HG02938 (cell line): ENCODE measurements around the gene TGOLN2.
"Not testable (repeated sequence)": the region's sequence is repeated elsewhere in the genome, so short reads cannot be mapped to it uniquely, and the experiment has no call there.

ENCODE experiments used
- ATAC-seq: cut with Tn5 transposase; IDR thresholded peaks from one replicate; pipeline ENCODE4 v1.9.1; 2021; ENCODE audit warnings: mild to moderate bottlenecking, moderate library complexity; ENCODE audit not compliant: unreplicated experiment

TGOLN2 gene

DNA sequence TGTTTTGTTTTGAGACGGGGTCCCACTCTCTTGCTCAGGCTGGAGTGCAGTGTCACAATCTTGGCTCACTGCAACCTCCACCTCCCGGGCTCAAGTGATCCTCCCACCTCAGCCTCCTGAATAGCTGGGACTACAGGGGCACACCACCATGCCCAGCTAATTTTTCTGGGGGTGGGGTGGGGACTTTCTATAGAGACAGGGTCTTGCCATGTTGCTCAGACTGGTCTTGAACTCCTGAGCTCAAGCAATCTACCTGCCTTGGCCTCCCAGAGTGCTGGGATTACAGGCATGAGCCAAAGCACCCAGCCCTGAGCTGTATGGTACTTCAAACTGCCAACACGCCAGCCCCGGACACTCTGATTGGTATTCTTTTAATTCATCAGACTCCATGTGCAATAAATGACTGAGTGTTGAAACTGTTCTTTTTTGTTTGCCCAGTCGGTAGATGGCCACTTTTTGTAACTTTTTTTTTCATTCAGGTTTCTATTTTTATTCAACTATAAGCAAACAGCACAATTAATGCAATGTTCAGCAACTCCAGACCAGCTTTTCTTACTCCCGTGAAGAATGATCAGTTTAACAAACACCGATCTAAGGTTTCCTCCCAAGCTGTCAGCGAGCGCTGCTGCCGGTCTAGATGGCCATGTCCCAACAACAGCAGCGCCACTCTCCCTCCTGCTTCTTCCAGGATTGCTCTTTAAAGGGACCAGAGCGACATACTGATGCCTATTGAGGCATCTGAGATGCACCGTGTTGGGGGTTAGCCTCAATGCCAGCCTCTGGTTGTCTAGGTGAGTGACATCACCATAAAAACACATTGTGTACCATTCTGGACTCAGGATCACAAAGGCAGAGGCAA lies 12.5 kb upstream of the TGOLN2 start:
- no peak for ATAC-seq

DNA sequence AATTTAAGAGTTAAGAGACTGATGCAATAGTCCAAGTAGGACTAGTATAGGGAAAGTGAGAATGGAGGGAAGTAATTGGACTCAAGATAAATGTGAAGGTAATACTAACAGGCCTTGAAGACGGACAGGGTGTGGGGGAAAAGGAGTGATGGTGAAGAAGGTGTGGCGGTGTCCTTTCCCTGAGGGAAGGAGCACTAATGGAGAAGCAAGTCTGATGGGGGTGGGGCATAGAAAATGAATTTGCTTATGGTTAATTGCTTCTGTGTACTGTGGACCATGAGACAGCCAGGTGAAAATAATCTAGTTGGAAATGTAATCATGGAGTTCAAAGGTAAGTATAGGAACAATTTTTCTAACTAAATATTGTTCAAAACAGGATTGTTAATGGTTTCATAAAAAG lies 7.1 kb upstream of the TGOLN2 start:
- no peak for ATAC-seq

DNA sequence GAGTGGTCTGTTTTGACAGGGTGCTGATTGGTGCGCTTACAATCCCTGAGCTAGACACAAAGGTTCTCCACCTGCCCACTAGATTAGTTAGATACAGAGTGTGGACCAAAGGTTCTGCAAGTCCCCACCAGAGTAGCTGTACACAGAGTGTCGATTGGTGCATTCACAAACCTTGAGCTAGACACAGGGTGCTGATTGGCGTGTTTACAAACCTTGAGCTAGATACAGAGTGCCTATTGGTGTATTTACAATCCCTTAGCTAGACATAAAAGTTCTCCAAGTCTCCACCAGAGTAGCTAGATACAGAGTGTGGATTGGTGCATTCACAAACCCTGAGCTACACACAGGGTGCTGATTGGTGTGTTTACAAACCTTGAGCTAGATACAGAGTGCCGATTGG lies 6.1 kb upstream of the TGOLN2 start:
- not testable (repeated sequence) for ATAC-seq

DNA sequence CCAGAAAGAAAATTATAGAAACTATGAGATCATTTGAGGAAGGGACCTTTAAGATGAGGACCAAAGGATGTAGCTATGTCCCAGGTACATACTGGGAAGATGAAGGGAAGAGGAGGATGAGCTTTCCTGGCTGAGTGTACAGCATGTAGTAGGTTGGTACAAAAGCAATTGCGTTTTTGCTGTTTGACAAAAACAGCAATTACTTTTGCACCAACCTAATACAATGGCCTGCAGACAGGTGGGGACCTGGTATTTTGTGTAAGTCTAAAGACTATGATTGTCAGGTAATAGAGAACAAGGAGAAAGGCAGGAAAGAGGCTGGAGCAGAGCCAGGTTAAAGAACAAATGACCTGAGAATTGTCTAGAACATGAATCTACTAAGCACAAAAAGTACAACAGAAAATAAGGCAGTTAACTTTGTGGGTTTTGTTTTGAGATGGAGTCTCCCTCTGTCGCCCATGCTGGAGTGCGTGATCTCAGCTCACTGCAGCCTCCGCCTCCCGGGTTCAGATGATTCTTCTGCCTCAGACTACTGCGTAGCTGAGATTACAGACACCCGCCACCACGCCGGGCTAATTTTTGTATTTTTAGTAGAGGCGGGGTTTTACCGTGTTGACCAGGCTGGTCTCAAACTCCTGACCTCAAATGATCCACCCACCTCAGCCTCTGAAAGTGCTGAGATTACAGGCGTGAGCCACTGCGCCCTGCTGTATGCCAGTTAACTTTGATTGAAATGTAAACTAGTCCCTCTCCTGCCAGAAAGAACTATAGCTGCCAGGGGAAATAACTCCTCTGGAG lies 3.2 kb upstream of the TGOLN2 start:
- no peak for ATAC-seq

DNA sequence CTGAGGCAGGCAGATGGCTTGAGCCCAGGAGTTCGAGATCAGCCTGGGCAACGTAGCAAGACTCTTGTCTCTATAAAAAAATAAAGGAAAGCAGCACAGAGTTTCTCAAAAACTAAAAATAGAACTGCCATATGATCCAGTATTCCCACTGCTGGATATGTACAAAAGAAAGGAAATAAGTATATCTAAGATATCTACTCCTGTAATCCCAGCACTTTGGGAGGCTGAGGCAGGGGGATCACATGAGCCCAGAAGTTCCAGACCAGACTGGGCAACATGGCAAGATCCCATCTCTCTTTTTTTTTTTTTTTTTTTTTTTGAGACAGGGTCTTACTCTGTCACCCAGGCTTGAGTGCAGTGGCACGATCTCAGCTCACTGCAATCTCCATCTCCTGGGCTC lies 1.9 kb upstream of the TGOLN2 start:
- not testable (repeated sequence) for ATAC-seq

DNA sequence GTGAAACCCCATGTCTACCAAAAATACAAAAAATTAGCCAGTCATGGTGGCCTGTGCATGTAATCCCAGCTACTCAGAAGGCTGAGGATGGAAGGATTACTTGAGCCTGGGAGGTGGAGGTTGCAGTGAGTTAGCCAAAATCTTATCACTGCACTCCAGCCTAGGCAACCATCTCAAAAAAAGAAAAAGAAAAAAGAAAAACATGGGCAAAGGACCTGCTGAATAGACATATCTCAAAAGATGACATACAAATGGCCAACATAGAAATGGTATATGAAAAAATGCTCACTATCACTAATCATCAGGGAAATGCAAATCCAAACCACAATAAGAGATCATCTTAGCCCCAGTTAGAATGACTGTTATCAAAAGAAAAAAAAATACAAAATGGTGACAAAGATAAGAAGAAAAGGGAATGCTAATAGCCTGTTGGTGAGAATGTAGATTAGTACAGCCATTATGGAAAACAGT lies 1.4 kb upstream of the TGOLN2 start:
- no peak for ATAC-seq

DNA sequence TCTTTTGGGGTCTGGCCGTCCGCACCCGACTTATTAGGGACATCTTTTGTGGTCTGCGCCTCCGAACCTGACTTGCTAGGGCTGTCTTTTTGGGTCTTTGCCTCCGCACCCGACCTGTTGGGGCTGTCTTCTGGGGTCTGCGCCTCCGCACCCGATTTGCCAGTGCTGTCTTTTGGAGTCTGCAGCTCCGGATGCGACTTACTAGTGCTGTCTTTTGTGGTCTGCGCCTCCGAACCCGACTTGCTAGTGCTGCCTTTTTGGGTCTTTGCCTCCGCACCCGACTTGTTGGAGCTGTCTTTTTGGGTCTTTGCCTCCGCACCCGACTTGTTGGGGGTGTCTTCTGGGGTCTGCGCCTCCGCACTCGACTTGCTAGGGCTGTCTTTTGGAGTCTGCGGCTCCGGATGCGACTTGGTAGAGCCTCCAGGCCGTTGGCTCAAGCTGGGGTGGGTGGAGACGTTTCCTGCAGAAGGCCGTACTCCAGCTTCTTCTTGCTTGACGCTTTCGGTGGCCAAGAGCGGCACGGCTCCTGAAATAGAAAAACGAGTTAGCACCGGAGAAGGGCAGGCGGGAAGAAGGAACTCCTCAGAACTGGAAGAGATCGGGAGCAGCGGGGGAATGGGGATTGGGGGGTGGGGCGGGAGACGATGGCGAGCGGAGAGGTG lies 498 bp downstream of the TGOLN2 start:
- peak; percentile 28 for ATAC-seq

DNA sequence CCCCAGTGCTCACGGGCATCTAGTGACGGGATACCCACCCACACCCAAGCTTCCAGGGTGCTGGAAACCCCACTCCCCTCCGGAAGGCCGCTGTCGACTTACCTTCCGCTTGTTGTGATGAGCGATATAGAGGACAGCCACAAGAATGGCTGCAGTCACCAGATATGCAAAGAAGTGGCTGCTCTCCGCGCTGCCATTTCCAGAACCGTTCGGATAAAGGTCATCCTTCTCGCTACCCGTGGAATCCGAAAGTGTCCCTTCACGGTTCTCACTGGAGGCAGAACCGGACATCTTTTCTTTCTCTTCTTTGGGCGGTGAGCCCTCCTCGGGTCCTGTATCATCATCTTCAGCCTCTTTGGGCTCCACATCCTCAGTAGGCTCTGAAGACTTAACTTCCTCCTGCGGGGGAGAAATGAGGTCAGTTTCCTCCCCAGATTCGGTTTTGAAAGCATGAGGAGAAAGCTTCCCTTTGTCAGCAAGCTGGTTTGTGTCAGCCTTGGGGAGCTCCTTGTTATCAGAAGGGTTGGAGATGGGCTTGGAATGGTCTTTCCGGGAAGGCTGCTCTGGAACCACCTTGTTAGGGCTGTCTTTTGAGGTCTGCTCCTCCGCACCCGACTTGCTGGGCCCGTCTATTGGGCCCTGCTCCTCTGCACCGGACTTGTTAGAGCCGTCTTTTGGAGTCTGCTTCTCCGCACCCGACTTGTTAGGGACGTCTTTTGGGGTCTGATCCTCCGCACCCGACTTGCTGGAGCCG lies 1.2 kb downstream of the TGOLN2 start:
- ATAC-seq: peak; percentile 35

DNA sequence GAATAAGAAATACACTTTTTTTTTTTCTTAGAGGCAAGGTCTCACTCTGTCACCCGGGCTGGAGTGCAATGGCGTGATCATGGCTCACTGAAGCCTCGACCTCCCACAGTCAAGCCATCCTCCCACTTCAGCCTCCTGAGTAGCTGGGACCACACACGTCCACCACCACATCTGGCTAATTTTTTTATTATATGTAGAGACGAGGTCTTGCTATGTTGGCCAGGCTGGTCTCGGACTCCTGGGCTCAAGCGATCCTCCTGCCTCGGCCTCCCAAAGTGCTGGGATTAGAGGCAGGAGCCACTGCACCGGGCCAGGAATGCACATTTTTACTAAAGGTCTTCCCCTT lies 2.4 kb downstream of the TGOLN2 start:
- no peak for ATAC-seq

DNA sequence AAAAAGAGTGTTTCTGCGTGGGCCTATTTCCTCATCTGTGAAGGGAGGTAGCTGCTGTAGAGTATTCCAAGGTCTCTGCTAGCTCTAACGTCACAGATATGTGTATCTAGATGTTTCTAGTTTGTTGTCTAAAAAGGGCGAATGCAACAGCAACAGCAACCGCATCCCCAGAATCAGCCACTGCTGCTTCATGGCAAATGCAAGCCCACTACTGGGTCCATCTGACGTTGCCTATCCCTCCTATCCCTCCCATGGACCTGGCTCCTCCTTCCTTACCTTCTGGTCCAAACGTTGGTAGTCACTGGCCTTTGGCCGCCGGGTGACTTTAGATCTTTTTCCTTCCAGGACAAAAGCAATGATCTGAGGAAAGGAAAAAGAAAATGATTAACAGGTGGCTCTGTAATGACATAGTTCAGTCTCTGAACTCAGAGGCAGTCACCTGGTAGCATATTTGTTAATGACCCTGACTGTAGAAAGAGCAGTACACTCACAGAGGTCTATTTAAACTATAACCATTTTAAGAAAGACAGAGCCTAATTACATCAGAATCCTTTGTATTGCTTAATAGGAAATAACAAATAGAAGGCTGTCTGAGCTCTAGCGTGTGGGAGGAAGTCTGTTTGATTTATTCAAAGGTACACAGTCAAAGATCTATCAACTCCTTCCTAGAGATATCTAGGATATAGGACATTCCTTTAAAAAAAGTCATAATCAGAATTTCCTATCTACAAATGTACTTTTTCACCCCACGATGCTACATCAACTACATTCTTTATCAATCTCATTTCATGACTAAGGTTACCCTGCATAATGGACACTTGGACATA lies 2.9 kb downstream of the TGOLN2 start:
- no peak for ATAC-seq

DNA sequence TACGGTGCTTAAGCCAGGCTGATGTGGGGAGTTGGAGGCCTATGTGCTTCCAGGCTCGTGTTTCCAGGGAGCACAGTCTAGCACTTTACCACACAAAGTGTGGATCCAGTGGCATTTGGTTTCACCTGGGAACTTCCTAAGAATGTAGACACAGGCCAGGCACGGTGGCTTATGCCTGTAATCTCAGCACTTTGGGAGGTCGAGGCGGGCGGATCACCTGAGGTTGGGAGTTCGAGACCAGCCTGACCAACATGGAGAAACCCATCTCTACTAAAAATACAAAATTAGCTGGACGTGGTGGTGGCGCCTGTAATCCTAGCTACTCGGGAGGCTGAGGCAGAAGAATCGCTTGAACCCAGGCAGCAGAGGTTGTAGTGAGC lies 3.8 kb downstream of the TGOLN2 start:
- not testable (repeated sequence) for ATAC-seq

DNA sequence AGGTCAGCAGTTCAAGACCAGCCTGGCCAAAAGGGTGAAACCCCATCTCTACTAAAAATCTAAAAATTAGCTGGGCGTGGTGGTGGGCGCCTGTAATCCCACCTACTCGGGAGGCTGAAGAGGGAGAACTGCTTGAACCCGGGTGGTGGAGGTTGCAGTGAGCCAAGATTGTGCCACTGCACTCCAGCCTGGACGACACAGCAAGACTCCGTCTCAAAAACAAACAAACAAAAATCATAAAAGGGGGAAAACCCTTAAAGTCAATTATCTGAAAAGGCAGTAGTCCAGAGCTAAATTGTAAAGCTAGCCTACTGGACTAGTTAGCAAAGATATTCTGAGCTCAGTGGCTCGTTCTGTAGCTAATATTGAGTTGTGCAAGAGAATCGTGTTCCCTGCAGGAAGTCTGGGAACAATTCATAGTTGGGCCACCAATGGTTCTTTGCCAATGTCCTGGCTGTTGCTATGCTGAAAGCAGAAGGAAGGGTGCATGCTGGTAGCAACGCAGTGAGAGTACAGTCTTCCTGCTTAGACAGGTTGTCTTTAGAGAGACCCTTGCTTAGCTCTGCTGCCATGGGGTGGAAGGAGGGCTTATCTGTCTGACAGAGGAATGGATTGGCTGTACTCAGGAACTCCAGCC lies 4.3 kb downstream of the TGOLN2 start:
- ATAC-seq: no peak

DNA sequence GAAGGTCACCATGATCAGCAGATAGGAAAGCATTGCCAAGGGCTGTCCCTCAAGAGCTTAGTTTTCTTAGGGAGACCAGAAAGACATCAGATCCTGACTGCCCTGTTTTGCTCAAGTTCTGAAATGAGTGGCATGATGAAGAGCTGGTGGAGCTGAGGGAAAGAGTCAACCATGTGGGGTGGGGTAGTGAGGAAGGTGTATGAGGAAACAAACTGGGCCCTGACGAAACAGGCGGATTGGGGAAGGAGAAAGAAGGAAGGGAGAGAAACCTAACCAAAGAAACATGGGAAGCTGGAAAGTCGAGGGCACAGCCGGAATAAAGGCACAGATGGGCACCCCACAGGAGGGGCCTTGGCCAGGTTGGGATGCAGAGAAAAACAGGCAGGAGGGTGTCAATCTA lies 8.0 kb downstream of the TGOLN2 start:
- ATAC-seq: no peak

DNA sequence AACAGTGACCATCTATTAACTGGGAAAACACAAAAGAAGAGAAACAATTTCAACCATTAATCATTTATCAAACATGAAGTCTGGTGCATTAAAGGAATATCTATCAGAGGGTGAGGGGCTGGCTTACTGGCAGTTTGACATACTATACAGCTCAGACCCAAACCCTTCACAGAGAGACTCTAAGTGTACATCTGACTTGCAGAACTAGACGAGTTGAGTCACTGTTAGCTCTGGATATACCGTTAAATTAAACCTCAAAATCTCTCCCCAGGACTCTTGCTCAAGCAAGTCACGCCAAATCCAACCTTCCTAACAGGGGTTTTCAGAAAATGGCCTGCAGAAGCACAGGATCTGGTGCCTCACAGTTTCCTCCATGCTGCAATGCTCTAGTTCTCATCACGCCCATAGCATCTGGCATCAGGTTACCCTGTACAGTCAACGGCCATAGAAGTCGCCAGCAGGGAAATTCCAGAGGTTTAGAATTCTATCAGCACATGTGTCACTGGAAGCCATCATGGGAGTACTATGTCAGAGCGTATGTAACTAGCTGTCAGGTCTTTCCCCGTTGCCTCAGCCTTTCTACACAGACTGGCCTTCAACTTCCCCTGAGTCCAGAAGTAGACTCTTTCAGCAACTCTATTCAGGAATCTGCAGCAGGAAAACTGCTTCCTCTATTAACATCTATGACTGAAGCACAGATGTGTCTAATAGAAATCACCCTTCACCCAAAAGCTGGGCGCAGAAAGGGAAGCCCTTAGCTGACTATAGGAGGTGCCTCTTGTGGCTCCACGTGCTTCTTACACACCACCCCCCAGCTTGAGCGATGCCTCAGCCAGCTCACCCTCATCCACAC lies 9.3 kb downstream of the TGOLN2 start:
- no peak for ATAC-seq

DNA sequence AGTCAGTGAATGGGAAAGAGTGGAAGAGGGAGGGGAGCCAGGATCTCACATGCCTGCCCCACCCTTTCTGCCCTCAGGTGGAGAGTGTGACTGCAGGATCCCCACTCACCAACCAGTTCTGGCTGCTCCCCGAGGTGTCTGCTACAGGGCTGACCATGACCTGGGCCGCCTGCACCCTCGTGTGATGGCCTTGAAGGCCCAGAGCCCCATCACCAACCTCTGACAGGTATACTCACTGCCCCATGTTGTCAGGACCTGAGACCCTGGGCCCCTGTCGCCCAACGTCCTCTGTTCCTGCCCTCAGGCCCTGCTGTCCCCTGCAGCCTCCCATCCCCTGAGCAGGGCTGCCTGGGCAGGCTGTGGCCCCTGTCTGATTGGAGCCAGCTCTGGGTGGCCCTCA lies 11.9 kb downstream of the TGOLN2 start:
- ATAC-seq: not testable (repeated sequence)

DNA sequence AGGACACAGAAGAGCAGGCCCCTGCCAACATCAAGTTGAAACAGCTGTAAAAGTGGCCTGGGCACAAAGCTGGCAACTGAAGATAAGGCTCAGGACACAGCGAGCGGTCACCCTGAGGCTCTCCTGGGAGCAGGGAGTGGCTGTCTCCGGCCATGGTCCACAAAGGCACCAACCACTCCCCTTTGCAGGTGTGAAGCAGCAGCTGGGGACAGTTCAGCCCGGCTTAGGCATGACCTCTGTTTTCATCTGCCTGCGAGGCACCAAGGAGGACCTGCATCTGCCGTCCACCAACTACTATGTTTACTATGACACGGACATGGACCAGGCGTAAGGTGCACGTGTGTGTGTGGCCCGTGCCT lies 12.9 kb downstream of the TGOLN2 start:
- no peak for ATAC-seq

DNA sequence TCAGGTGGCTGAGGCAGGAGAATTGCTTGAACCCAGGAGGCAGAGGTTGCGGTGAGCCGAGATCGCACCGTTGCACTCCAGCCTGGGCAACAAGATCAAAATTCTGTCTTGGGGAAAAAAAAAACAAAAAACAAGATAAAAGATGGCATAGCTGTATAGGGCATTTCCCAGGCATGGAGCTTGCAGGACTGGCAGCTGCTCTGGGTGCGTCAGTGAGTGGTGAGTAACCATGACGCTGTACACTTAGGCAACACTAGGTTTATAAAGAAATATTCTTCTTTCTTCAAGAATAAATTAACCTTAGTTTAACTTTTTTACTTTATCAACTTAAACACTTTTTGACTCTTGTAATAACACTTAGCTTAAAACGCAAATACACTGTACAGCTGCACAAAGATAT lies 15.4 kb downstream of the TGOLN2 start:
- no peak for ATAC-seq

DNA sequence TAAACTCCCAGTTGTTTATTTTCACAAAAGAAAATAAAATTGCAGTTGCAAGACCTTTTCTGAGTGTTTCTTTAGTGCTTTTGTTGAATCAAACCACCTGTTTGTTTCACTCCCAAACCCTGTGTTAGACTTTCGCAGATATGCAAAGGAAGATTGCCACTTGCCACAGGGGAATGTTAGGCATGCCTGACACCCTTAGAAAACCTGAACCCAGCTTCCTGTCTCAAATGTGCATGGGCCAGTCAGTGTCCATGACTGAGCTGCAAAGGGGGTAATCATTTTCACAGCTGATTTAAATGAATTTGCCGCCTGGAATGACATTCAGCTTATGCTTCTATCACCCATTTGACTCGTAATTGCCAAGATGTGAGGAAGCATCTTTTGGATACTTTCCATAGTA lies 17.5 kb downstream of the TGOLN2 start:
- no peak for ATAC-seq
